Body of pancreas (tissue), 4 donors: Measurements from ENCODE around the gene SIM2. TPM values are rescaled to one million over a fixed set of nuclear protein-coding genes. Genes with fewer than 3 reads are reported as not detected.
"Not testable (repeated sequence)": the region's sequence is repeated elsewhere in the genome, so short reads cannot be mapped to it uniquely, and the experiment has no call there.

Source experiments
- ATAC-seq: fragments of 150-250 bp; one replicate; pipeline ENCODE4 v1.9.1; 2016
- DNase-seq, 4 donors: peaks; one replicate each; pipeline ENCODE4 v3.0.0-alpha.2; 2019
- H3K27ac ChIP-seq, 4 donors: fragments of 200-600 bp; sonication (generic); 1 replicate in 3 of 4; 2 replicates in 1 of 4; pipeline versions ENCODE4 v1.5.1 to v1.6.1; 2016 to 2019; ENCODE audit warnings: mild to moderate bottlenecking in 1 of 4, mixed read lengths in 1 of 4, moderate library complexity in 1 of 4
- H3K27me3 ChIP-seq, 2 donors: fragments of 200-600 bp; sonication (generic); one replicate each; pipeline ENCODE4 v1.6.0; 2016; ENCODE audit warnings: mild to moderate bottlenecking in 1 of 2
- H3K36me3 ChIP-seq, 2 donors: fragments of 200-600 bp; sonication (generic); replicated peaks in 1 of 2; 2 replicates each; pipeline ENCODE4 v1.5.1; 2016; ENCODE audit warnings: low read depth in 2 of 2; ENCODE audit not compliant: insufficient read depth in 1 of 2
- H3K4me1 ChIP-seq: fragments of 200-600 bp; sonication (generic); one replicate; pipeline ENCODE4 v1.6.0; 2016
- H3K4me3 ChIP-seq, 2 donors: fragments of 200-600 bp; sonication (generic); 1 replicate in 1 of 2; 2 replicates in 1 of 2; pipeline ENCODE4 v1.5.1; 2016 to 2019
- H3K9me3 ChIP-seq, 3 donors: fragments of 200-600 bp; sonication (generic); 1 replicate in 2 of 3; 2 replicates in 1 of 3; pipeline ENCODE4 v1.5.1; 2016
- POLR2A ChIP-seq, 3 donors: fragments of 450-650 bp; IDR thresholded peaks; one replicate each; pipeline ENCODE4 v1.6.1; 2016; ENCODE audit warnings: antibody characterized with exemption in 3 of 3, mild to moderate bottlenecking in 2 of 3
- WGBS, 2 donors: methylation state at CpG; one replicate each; pipeline ENCODE4 v1.1.5; 2017; 5-methylcytosine and 5-hydroxymethylcytosine counted together
- intact Hi-C: fragments of 100-400 bp; cut with DNase I; formaldehyde crosslinking; loops from one replicate; pipeline ENCODE4 v1.15.1; 2023
- total RNA-seq, 2 donors: library from RNA; depleted of rRNA; stranded (reverse); fragments of >200 nt; gene quantifications; one replicate each; pipeline ENCODE4 v1.1.0, GENCODE V29; 2016
- TF ChIP-seq, protein P1 (sequence below), 7 experiments: fragments of 450-650 bp in 4 of 7; fragments of 200-600 bp in 3 of 7; sonication (generic) in 3 of 7; IDR thresholded peaks; one replicate each; pipeline ENCODE4 v1.5.1; 2016 to 2019; ENCODE audit warnings: antibody characterized with exemption in 7 of 7

Gene SIM2
- total RNA-seq, 2 donors from 2014 or later = 0.26 TPM; not detected in 1

DNA sequence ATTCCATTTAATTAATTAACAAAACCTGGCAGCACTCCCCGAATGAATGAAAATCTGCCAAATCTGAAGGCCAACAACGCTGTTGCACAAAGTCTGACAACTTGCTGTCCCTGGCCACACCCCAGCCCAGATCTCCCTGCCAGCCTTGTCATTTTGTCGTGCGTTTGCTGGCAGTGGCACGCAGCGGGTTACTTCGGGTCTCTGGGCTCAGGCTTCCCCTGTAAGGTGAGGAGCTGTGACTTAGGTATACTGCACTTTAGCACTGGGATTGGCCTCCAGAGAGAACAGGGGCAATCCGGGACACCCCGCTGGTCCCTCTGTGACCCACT lies 34.3 kb upstream of the SIM2 start:
- DNase-seq (no peak), ATAC-seq (no peak)
- peaks cover 0 to 6% of the 10 kb centered on the region in 2 donors for H3K27me3 ChIP-seq
- intact Hi-C loops = no loop called here
- 41 to 44% methylated on average over 9 of the region's 9 CpGs for WGBS, 2 donors
- no peak for TF ChIP-seq POLR2A (IDR thresholded peaks at IDR 0.05)
- TF ChIP-seq, protein P1, sequence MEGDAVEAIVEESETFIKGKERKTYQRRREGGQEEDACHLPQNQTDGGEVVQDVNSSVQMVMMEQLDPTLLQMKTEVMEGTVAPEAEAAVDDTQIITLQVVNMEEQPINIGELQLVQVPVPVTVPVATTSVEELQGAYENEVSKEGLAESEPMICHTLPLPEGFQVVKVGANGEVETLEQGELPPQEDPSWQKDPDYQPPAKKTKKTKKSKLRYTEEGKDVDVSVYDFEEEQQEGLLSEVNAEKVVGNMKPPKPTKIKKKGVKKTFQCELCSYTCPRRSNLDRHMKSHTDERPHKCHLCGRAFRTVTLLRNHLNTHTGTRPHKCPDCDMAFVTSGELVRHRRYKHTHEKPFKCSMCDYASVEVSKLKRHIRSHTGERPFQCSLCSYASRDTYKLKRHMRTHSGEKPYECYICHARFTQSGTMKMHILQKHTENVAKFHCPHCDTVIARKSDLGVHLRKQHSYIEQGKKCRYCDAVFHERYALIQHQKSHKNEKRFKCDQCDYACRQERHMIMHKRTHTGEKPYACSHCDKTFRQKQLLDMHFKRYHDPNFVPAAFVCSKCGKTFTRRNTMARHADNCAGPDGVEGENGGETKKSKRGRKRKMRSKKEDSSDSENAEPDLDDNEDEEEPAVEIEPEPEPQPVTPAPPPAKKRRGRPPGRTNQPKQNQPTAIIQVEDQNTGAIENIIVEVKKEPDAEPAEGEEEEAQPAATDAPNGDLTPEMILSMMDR (IDR thresholded peaks at IDR 0.05) = no peak
- H3K4me3 ChIP-seq = no peak overlapping the region
- peaks cover 4% of the 10 kb centered on the region for H3K4me1 ChIP-seq
- H3K36me3 ChIP-seq = no peaks in the 10 kb centered on the region
- no peaks in the 10 kb centered on the region for H3K9me3 ChIP-seq
- H3K27ac ChIP-seq = no peak overlapping the region

DNA sequence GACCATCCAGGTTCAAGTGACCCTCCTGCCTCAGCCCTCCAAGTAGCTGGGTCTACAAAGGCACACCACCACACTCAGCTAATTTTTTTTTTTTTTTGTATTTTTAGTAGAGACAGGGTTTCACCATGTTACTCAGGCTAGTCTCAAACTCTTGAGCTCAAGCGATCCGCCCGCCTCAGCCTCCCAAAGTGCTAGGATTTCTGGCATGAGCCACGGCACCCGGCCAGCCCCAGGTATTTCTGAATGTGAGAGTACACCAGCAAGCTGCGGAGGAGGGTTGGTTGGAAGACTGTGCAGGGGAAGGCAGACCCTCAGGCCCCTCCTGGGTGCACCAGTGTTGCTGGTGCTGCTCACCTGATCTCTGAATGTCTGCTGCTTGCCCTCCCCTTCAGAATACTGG lies 33.1 kb upstream of the SIM2 start:
- ATAC-seq = no peak
- Histone ChIP-seq H3K27ac (no peak overlapping the region), H3K36me3 (no peaks in the 10 kb centered on the region), H3K4me3 (no peak overlapping the region), H3K4me1 (peaks cover 4% of the 10 kb centered on the region), H3K9me3 (no peaks in the 10 kb centered on the region), H3K27me3 (peaks cover 0 to under 1% of the 10 kb centered on the region in 2 donors)
- DNase-seq = no peak
- TF ChIP-seq, protein P1 (IDR thresholded peaks at IDR 0.05) = no peak
- no peak for TF ChIP-seq POLR2A (IDR thresholded peaks at IDR 0.05)
- WGBS, 2 donors = 77 to 87% methylated on average over 6 of the region's 6 CpGs
- intact Hi-C loops = no loop called here

DNA sequence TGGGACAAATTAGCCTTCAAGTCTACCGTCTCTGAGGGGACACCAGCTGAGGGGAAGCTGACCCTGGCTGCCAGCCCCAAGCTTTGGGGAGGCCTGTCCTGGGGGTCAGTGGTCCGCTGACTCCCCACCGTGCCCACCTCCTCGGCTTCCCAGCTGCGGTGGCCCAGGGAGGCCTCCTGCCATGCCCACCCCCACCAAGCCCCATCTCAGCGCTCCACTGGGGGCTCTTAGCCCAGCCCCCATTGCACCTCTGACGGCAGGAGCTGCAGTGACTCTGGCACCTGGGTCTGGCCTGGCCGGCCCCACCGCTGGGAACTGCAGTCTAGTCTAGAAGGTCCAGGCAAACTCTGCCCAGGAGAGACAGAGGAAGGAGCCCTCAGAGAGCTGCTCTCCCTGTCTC lies 30.2 kb upstream of the SIM2 start:
- intact Hi-C loops = no loop called here
- Histone ChIP-seq H3K27me3 (no peaks in the 10 kb centered on the region), H3K4me1 (no peaks in the 10 kb centered on the region), H3K4me3 (no peak overlapping the region), H3K9me3 (no peaks in the 10 kb centered on the region), H3K27ac (no peak overlapping the region), H3K36me3 (no peaks in the 10 kb centered on the region)
- DNase-seq (no peak), ATAC-seq (no peak)
- TF ChIP-seq, protein P1 (IDR thresholded peaks at IDR 0.05) = no peak
- no peak for TF ChIP-seq POLR2A (IDR thresholded peaks at IDR 0.05)
- WGBS, 2 donors = 66 to 77% methylated on average over 6 to 8 of the region's 9 CpGs

DNA sequence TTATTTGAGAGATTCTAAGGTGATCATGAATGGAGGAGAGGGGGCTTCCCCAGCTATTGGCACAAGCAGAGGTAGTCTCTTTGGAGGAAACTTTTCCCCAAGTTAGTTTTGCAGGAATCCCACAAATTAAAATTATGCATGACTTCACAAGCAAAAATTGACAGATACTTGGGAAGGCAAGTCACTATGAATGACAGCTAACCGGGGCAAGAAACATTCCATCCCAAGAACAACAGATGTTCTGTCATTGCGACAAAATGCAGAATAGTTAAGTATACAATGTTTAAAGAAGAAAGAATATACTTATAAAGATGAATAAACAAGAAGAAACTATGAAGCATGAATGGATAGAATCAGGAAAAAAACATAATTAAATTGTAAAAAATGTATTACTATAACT lies 27.1 kb upstream of the SIM2 start:
- no peaks in the 10 kb centered on the region for H3K4me1 ChIP-seq
- no peak for TF ChIP-seq POLR2A (IDR thresholded peaks at IDR 0.05)
- TF ChIP-seq, protein P1 (IDR thresholded peaks at IDR 0.05) = no peak
- H3K27ac ChIP-seq = no peak overlapping the region
- H3K27me3 ChIP-seq = no peaks in the 10 kb centered on the region
- ATAC-seq (no peak), DNase-seq (no peak)
- H3K36me3 ChIP-seq = no peaks in the 10 kb centered on the region
- intact Hi-C loops = no loop called here
- 83 to 86% methylated on average over 2 of the region's 2 CpGs for WGBS, 2 donors
- no peak overlapping the region for H3K4me3 ChIP-seq
- H3K9me3 ChIP-seq = no peaks in the 10 kb centered on the region

DNA sequence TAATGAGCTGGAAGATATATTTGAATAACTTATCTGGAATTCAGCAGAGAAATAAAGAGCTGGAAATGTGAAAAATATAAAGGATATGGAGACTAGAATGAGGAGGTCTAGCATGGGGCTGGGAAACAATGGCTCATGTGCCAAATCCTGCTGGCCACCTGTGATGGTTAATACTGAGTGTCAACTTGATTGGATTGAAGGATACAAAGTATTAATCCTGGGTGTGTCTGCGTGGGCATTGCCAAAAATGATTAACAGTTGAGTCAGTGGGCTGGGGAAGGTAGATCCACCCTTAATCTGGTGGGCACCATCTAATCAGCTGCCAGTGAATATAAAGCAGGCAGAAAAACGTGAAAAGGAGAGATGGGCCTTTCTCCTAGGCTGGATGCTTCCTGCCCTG lies 26.6 kb upstream of the SIM2 start:
- H3K4me1 ChIP-seq, H3K9me3 ChIP-seq, H3K27me3 ChIP-seq, ATAC-seq, H3K27ac ChIP-seq, H3K4me3 ChIP-seq, DNase-seq, intact Hi-C loops, H3K36me3 ChIP-seq: not testable (repeated sequence)
- WGBS, 2 donors = 59% methylated on average over 2 of the region's 2 CpGs
